Endodermal cell (in vitro differentiated cells): ENCODE results near the gene MTHFD1L. TPM values are rescaled to one million over a fixed set of nuclear protein-coding genes. Genes with fewer than 3 reads are reported as not detected.
A peak's percentile ranks its signal among the peaks of the same experiment; 100 is the strongest.

Experiments used
- DNase-seq: peaks from one replicate; pipeline ENCODE4 v3.0.0-alpha.2; 2017
- H3K27ac ChIP-seq: 2 replicates; pipeline ENCODE4 v1.5.1; 2013; ENCODE audit warnings: mild to moderate bottlenecking, low read depth, low read length, moderate library complexity
- H3K27me3 ChIP-seq: 2 replicates; pipeline ENCODE4 v1.6.1; 2013; ENCODE audit warnings: mild to moderate bottlenecking, low read length, moderate library complexity; ENCODE audit not compliant: insufficient read depth, control insufficient read depth, poor library complexity, severe bottlenecking
- H3K36me3 ChIP-seq: 2 replicates; pipeline ENCODE4 v1.7.0; 2013; ENCODE audit warnings: mild to moderate bottlenecking, low read length, moderate library complexity; ENCODE audit not compliant: control insufficient read depth, insufficient read depth
- H3K4me1 ChIP-seq: one replicate; pipeline ENCODE4 v1.7.0; 2013; ENCODE audit warnings: low read length; ENCODE audit not compliant: control insufficient read depth, insufficient read depth
- H3K4me3 ChIP-seq: 2 replicates; pipeline ENCODE4 v1.5.1; 2013; ENCODE audit warnings: mild to moderate bottlenecking, low read length, moderate library complexity
- H3K9ac ChIP-seq: 2 replicates; pipeline ENCODE4 v1.6.1; 2013; ENCODE audit warnings: mild to moderate bottlenecking, low read length, moderate library complexity; ENCODE audit not compliant: poor library complexity, severe bottlenecking; ENCODE audit errors: extremely low read depth
- H3K9me3 ChIP-seq: 2 replicates; pipeline ENCODE4 v1.6.1; 2013; ENCODE audit warnings: mild to moderate bottlenecking, low read length, moderate library complexity; ENCODE audit not compliant: control insufficient read depth
- H3K27ac Mint-ChIP-seq: 2 replicates; pipeline ENCODE4 v1.8.0; 2020; ENCODE audit warnings: mixed read lengths
- H3K27me3 Mint-ChIP-seq: 2 replicates; pipeline ENCODE4 v1.8.0; 2021; ENCODE audit warnings: mild to moderate bottlenecking, mixed read lengths; ENCODE audit not compliant: insufficient read depth
- H3K36me3 Mint-ChIP-seq: 2 replicates; pipeline ENCODE4 v1.8.0; 2020; ENCODE audit warnings: low read depth, mixed read lengths
- H3K4me1 Mint-ChIP-seq: 2 replicates; pipeline ENCODE4 v1.8.0; 2020; ENCODE audit warnings: mixed read lengths
- H3K4me3 Mint-ChIP-seq: 2 replicates; pipeline ENCODE4 v1.8.0; 2020; ENCODE audit warnings: mild to moderate bottlenecking, moderate library complexity, mixed read lengths
- H3K9me3 Mint-ChIP-seq: 2 replicates; pipeline ENCODE4 v1.8.0; 2020; ENCODE audit warnings: mild to moderate bottlenecking, mixed read lengths
- CTCF ChIP-seq: fragments of 200-600 bp; sonication (generic); conservative IDR thresholded peaks from 2 replicates; pipeline ENCODE4 v1.5.0; 2021; ENCODE audit warnings: antibody characterized with exemption, mild to moderate bottlenecking
- WGBS, 2 experiments: methylation state at CpG; one replicate each; pipeline versions ENCODE4 v1.1.5 to v1.1.7; 2013; ENCODE audit warnings: missing lambda C conversion rate in 2 of 2, mixed read lengths in 1 of 2; ENCODE audit not compliant: insufficient coverage in 1 of 2, insufficient read length in 1 of 2; 5-methylcytosine and 5-hydroxymethylcytosine counted together
- total RNA-seq, 2 donors: library from RNA; stranded (reverse); fragmentation: NEBNext Ultra II Directional in 1 of 2; extraction: Animal tissue kit (Norgen Biotek cat#: 25700) in 1 of 2; gene quantifications; 2 replicates in 1 of 2; 3 replicates in 1 of 2; pipeline ENCODE4 v1.2.1, GENCODE V29; 2021

The MTHFD1L gene
- total RNA-seq, 2 donors from 2014 or later: 70.2 to 72.6 TPM

- TF ChIP-seq CTCF: no peak
- peaks cover 7% of the 10 kb centered on the region for H3K9me3 ChIP-seq
- Mint-ChIP-seq H3K4me1 (peaks cover 4% of the 10 kb centered on the region), H3K27me3 (no peaks in the 10 kb centered on the region), H3K4me3 (no peak overlapping the region), H3K36me3 (peaks cover 49% of the 10 kb centered on the region), H3K9me3 (no peaks in the 10 kb centered on the region), H3K27ac (no peak overlapping the region)
- H3K4me1 ChIP-seq: no peaks in the 10 kb centered on the region
- DNase-seq: peak; percentile 13
- no peak overlapping the region for H3K27ac ChIP-seq
- H3K27me3 ChIP-seq: no peaks in the 10 kb centered on the region
- no peak overlapping the region for H3K9ac ChIP-seq
- no peak overlapping the region for H3K4me3 ChIP-seq
- WGBS, 2 experiments: 92 to 100% methylated on average over 3 of the region's 4 CpGs
- H3K36me3 ChIP-seq: peaks cover 38% of the 10 kb centered on the region
These were observed 232.7 kb downstream of the MTHFD1L start for GRCh38 chr6:151098166-151098565.

- Mint-ChIP-seq H3K4me3 (no peak overlapping the region), H3K27me3 (no peaks in the 10 kb centered on the region), H3K4me1 (peaks cover 4% of the 10 kb centered on the region), H3K9me3 (no peaks in the 10 kb centered on the region), H3K36me3 (peaks cover 39% of the 10 kb centered on the region), H3K27ac (no peak overlapping the region)
- H3K4me1 ChIP-seq: no peaks in the 10 kb centered on the region
- no peak overlapping the region for H3K27ac ChIP-seq
- H3K36me3 ChIP-seq: peaks cover 41% of the 10 kb centered on the region
- no peak overlapping the region for H3K9ac ChIP-seq
- TF ChIP-seq CTCF: no peak
- peaks cover 7% of the 10 kb centered on the region for H3K9me3 ChIP-seq
- H3K27me3 ChIP-seq: no peaks in the 10 kb centered on the region
- no peak for DNase-seq
- 83 to 91% methylated on average over 1 to 2 of the region's 2 CpGs for WGBS, 2 experiments
- H3K4me3 ChIP-seq: no peak overlapping the region
These were observed 234.8 kb downstream of the MTHFD1L start for GRCh38 chr6:151100326-151100725.

- no peaks in the 10 kb centered on the region for H3K27me3 Mint-ChIP-seq
- peaks cover 37% of the 10 kb centered on the region for H3K36me3 Mint-ChIP-seq
- Histone ChIP-seq H3K4me1 (no peaks in the 10 kb centered on the region), H3K9me3 (peaks cover 7% of the 10 kb centered on the region), H3K27ac (no peak overlapping the region), H3K4me3 (no peak overlapping the region), H3K9ac (no peak overlapping the region), H3K36me3 (peaks cover 38% of the 10 kb centered on the region), H3K27me3 (no peaks in the 10 kb centered on the region)
- H3K9me3 Mint-ChIP-seq: no peaks in the 10 kb centered on the region
- H3K4me3 Mint-ChIP-seq: no peak overlapping the region
- 92 to 96% methylated on average over 4 to 6 of the region's 6 CpGs for WGBS, 2 experiments
- no peak for TF ChIP-seq CTCF
- no peak for DNase-seq
- H3K27ac Mint-ChIP-seq: no peak overlapping the region
- H3K4me1 Mint-ChIP-seq: peaks cover 4% of the 10 kb centered on the region
These were observed 235.8 kb downstream of the MTHFD1L start for GRCh38 chr6:151101161-151101815.
